ENCODE results near the gene SMCO1.
"Not testable (repeated sequence)": the region's sequence is repeated elsewhere in the genome, so short reads cannot be mapped to it uniquely, and the experiment has no call there.

Gene SMCO1

DNA sequence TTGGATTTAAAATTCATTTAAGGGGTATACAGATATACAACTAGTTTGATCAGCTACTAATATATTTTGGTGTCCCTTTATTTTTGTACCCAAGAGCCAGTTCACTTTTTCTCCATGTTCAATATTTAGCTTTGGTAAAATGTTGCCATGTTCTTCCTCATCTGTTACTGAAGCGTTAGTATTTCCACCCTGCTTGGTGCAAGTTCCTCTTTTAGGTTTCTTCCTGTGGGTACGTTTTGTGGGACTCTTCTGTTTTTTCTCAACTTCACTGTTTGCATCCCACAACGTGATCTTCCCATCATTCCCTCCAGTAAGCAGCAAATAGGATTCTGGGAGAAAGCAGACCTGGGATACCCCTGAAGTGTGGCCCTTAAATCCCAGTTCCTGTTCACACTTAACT lies 39.1 kb upstream of the SMCO1 start:
- Histone ChIP-seq H4K20me1 (ENCODE audit: low read depth, low read length) (no peaks in the 10 kb centered on the region), H3K4me2 (ENCODE audit: low read depth, low read length, poor library complexity, severe bottlenecking) (no peak overlapping the region), H3K9ac (ENCODE audit: low read length) (no peak overlapping the region), H3F3A (ENCODE audit: insufficient read depth) (no peaks in the 10 kb centered on the region), H3K27ac (ENCODE audit: low read depth, low read length) (no peak overlapping the region), H3K9me3 (ENCODE audit: insufficient read depth, low read length) (peaks cover 12% of the 10 kb centered on the region; the same call in 1 of the 2 replicates), H3K4me3 (ENCODE audit: insufficient read depth, low read length, poor library complexity, severe bottlenecking) (no peak overlapping the region), H3K27me3 (ENCODE audit: low read length) (no peaks in the 10 kb centered on the region), H2AFZ (ENCODE audit: low read depth, low read length, severe bottlenecking) (no peak overlapping the region), H3K9me2 (replicated peaks; ENCODE audit: insufficient read depth, low read length) (no peaks in the 10 kb centered on the region), H3K36me3 (ENCODE audit: low read length) (no peaks in the 10 kb centered on the region), H3K79me2 (ENCODE audit: insufficient read depth, low read length) (no peaks in the 10 kb centered on the region)
- no peak for TF ChIP-seq EZH2phosphoT487 (conservative IDR thresholded peaks at IDR 0.05; ENCODE audit: low read length)
- TF ChIP-seq, protein P1, sequence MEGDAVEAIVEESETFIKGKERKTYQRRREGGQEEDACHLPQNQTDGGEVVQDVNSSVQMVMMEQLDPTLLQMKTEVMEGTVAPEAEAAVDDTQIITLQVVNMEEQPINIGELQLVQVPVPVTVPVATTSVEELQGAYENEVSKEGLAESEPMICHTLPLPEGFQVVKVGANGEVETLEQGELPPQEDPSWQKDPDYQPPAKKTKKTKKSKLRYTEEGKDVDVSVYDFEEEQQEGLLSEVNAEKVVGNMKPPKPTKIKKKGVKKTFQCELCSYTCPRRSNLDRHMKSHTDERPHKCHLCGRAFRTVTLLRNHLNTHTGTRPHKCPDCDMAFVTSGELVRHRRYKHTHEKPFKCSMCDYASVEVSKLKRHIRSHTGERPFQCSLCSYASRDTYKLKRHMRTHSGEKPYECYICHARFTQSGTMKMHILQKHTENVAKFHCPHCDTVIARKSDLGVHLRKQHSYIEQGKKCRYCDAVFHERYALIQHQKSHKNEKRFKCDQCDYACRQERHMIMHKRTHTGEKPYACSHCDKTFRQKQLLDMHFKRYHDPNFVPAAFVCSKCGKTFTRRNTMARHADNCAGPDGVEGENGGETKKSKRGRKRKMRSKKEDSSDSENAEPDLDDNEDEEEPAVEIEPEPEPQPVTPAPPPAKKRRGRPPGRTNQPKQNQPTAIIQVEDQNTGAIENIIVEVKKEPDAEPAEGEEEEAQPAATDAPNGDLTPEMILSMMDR (IDR thresholded peaks at IDR 0.05; ENCODE audit: insufficient read depth, low read length, poor library complexity, severe bottlenecking): no peak

DNA sequence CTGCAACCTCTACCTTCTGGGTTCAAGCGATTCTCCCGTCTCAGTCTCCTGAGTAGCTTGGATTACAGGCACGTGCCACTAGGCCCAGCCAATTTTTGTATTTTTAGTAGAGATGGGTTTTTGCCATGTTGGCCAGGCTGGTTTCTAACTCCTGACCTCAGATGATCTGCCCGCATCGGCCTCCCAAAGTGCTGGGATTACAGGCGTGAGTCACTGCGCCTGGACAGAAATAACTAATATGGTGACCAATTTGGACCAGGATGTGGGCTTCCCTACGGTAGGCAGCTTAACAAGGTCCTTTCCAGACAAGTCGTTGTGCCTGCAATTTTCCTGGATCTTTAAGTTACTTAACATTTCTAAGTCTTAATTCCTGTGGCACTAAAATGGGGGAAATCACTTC lies 38.4 kb upstream of the SMCO1 start:
- Histone ChIP-seq H3K9ac (ENCODE audit: low read length) (no peak overlapping the region), H3F3A (ENCODE audit: insufficient read depth) (no peaks in the 10 kb centered on the region), H3K79me2 (ENCODE audit: insufficient read depth, low read length) (no peaks in the 10 kb centered on the region), H3K9me2 (replicated peaks; ENCODE audit: insufficient read depth, low read length) (no peaks in the 10 kb centered on the region), H3K4me3 (ENCODE audit: insufficient read depth, low read length, poor library complexity, severe bottlenecking) (no peak overlapping the region), H3K4me2 (ENCODE audit: low read depth, low read length, poor library complexity, severe bottlenecking) (no peak overlapping the region), H3K27me3 (ENCODE audit: low read length) (no peaks in the 10 kb centered on the region), H3K27ac (ENCODE audit: low read depth, low read length) (no peak overlapping the region), H4K20me1 (ENCODE audit: low read depth, low read length) (no peaks in the 10 kb centered on the region), H3K36me3 (ENCODE audit: low read length) (no peaks in the 10 kb centered on the region), H3K9me3 (ENCODE audit: insufficient read depth, low read length) (peaks cover 15% of the 10 kb centered on the region; the same call in 1 of the 2 replicates), H2AFZ (ENCODE audit: low read depth, low read length, severe bottlenecking) (no peak overlapping the region)
- no peak for TF ChIP-seq EZH2phosphoT487 (conservative IDR thresholded peaks at IDR 0.05; ENCODE audit: low read length)
- TF ChIP-seq, protein P1 (IDR thresholded peaks at IDR 0.05; ENCODE audit: insufficient read depth, low read length, poor library complexity, severe bottlenecking): no peak

DNA sequence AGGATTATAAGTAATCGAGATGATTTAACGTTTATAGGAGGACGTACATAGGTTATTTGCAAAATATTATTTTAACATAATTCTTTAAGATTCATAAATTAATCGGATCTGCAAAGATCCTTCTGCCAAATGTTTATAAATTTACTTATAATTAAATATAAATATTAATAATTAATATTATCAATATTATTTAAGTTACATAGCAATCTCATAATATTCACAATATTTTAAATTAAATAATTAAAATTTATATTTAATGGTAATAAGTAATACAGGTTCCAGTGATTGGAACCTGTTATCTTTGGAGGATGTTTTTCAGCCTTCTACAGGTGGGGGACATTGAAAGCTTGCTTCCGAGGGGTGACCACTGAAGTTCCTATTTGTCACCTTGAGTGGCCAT lies 37.1 kb upstream of the SMCO1 start:
- no peaks in the 10 kb centered on the region for H3K9me2 ChIP-seq (replicated peaks; ENCODE audit: insufficient read depth, low read length)
- H3K79me2 ChIP-seq (ENCODE audit: insufficient read depth, low read length): no peaks in the 10 kb centered on the region
- no peak overlapping the region for H2AFZ ChIP-seq (ENCODE audit: low read depth, low read length, severe bottlenecking)
- no peak overlapping the region for H3K4me3 ChIP-seq (ENCODE audit: insufficient read depth, low read length, poor library complexity, severe bottlenecking)
- peaks cover 15% of the 10 kb centered on the region; the same call in 1 of the 2 replicates for H3K9me3 ChIP-seq (ENCODE audit: insufficient read depth, low read length)
- no peak overlapping the region for H3K9ac ChIP-seq (ENCODE audit: low read length)
- no peak overlapping the region for H3K27ac ChIP-seq (ENCODE audit: low read depth, low read length)
- no peaks in the 10 kb centered on the region for H4K20me1 ChIP-seq (ENCODE audit: low read depth, low read length)
- H3K4me2 ChIP-seq (ENCODE audit: low read depth, low read length, poor library complexity, severe bottlenecking): no peak overlapping the region
- no peaks in the 10 kb centered on the region for H3K27me3 ChIP-seq (ENCODE audit: low read length)
- TF ChIP-seq, protein P1 (IDR thresholded peaks at IDR 0.05; ENCODE audit: insufficient read depth, low read length, poor library complexity, severe bottlenecking): no peak
- no peak for TF ChIP-seq EZH2phosphoT487 (conservative IDR thresholded peaks at IDR 0.05; ENCODE audit: low read length)
- H3K36me3 ChIP-seq (ENCODE audit: low read length): no peaks in the 10 kb centered on the region
- H3F3A ChIP-seq (ENCODE audit: insufficient read depth): no peaks in the 10 kb centered on the region

DNA sequence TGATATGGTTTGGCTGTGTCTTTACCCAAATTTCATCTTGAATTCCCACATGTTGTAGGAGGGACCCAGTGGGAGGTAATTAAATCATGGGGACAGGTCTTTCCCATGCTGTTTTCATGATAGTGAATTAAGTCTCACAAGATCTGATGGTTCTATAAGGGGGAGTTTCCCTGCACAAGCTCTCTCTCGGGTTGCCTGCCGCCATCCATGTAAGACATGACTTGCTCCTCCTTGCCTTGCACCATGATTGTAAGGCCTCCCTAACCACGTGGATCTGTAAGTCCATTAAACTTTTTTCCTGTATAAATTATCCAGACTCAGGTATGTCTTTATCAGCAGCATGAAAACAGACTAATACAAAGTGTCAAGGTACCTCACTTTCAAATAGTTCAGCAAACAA lies 35.0 kb upstream of the SMCO1 start:
- not testable (repeated sequence) for H3K27me3 ChIP-seq (ENCODE audit: low read length); H3K4me2 ChIP-seq (ENCODE audit: low read depth, low read length, poor library complexity, severe bottlenecking); H4K20me1 ChIP-seq (ENCODE audit: low read depth, low read length); H3K36me3 ChIP-seq (ENCODE audit: low read length); H3K9ac ChIP-seq (ENCODE audit: low read length); H3K79me2 ChIP-seq (ENCODE audit: insufficient read depth, low read length); H3K27ac ChIP-seq (ENCODE audit: low read depth, low read length); H3K4me3 ChIP-seq (ENCODE audit: insufficient read depth, low read length, poor library complexity, severe bottlenecking); H2AFZ ChIP-seq (ENCODE audit: low read depth, low read length, severe bottlenecking); H3F3A ChIP-seq (ENCODE audit: insufficient read depth); H3K9me2 ChIP-seq (replicated peaks; ENCODE audit: insufficient read depth, low read length)
- peaks cover 15% of the 10 kb centered on the region; the same call in 1 of the 2 replicates for H3K9me3 ChIP-seq (ENCODE audit: insufficient read depth, low read length)

DNA sequence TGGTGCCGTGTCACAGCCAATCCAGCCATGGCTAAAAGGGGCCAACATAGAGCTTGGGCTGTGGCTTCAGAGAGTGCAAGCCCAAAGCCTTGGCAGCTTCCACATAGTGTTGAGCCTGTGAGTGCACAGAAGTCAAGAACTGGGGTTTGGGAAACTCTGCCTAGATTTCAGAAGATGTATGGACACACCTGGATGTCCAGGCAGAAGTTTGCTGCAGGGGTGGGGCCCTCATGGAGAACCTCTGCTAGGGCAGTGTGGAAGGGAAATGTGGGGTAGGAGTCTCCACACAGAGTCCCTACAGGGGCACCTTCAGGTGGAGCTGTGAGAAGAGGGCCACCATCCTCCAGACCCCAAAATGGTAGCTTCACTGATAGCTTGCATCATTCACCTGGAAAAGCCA lies 34.2 kb upstream of the SMCO1 start:
- not testable (repeated sequence) for H3K4me3 ChIP-seq (ENCODE audit: insufficient read depth, low read length, poor library complexity, severe bottlenecking); H3K36me3 ChIP-seq (ENCODE audit: low read length); H3K27me3 ChIP-seq (ENCODE audit: low read length); H3K9ac ChIP-seq (ENCODE audit: low read length); H3K27ac ChIP-seq (ENCODE audit: low read depth, low read length); H4K20me1 ChIP-seq (ENCODE audit: low read depth, low read length); H3K4me2 ChIP-seq (ENCODE audit: low read depth, low read length, poor library complexity, severe bottlenecking); H3F3A ChIP-seq (ENCODE audit: insufficient read depth); H3K79me2 ChIP-seq (ENCODE audit: insufficient read depth, low read length); H2AFZ ChIP-seq (ENCODE audit: low read depth, low read length, severe bottlenecking); H3K9me2 ChIP-seq (replicated peaks; ENCODE audit: insufficient read depth, low read length)
- H3K9me3 ChIP-seq (ENCODE audit: insufficient read depth, low read length): peaks cover 15% of the 10 kb centered on the region; the same call in 1 of the 2 replicates
